Renal pelvis (tissue), 4 donors: Measurements from ENCODE around the gene THSD1. TPM values are rescaled to one million over a fixed set of nuclear protein-coding genes. Genes with fewer than 3 reads are reported as not detected.
"Not testable (repeated sequence)": the region's sequence is repeated elsewhere in the genome, so short reads cannot be mapped to it uniquely, and the experiment has no call there.

Experiments
- DNase-seq: peaks from one replicate; pipeline ENCODE4 v3.0.0-alpha.2; 2013
- polyA plus RNA-seq, 3 donors: library from polyadenylated mRNA; unstranded; fragments of 120-200 nt; gene quantifications; one replicate each; pipeline ENCODE4 v1.2.1, GENCODE V29; 2013; ENCODE audit not compliant: insufficient read length in 3 of 3

Gene THSD1
- polyA plus RNA-seq, 3 donors = 7.3 to 8.1 (median 8.0) TPM

DNA sequence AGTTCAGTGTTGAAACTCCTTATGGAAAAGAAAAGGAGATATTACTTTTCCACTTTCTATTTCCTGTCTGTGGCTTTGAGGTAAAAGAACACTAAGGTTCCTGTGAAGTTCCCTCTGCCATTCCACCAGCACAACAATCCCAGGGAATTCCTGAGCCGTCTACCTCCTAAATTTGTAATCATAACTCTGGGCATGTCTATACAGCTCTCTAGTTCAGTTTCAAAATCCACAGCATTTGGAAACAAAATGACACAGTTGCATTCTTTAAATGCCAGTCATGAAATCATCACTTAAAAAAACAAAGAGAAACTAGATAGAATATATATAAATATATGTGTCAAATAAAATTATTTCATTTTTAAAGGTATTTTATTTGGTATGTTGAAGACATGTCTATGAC is 9.0 kb upstream of the THSD1 start:
- DNase-seq = no peak

DNA sequence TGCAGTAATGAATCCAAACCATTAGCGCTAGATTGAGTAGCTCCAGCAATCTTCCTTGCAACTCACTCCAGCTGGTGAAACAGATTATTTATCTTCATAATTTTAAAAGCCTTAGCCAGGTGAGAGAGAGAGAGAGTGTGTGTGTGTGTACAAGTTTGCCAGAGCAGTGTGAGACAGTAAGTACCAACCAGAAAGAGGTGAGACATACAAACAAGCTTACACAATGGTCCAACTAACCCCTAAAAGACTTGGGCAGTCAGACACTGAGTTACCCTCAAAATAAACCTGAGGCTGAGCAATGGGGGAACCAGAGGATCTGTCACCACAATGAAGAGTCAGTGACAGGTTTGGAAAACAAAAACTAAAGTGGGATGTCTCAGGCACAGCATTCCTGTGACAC is 8.1 kb upstream of the THSD1 start:
- DNase-seq = no peak

DNA sequence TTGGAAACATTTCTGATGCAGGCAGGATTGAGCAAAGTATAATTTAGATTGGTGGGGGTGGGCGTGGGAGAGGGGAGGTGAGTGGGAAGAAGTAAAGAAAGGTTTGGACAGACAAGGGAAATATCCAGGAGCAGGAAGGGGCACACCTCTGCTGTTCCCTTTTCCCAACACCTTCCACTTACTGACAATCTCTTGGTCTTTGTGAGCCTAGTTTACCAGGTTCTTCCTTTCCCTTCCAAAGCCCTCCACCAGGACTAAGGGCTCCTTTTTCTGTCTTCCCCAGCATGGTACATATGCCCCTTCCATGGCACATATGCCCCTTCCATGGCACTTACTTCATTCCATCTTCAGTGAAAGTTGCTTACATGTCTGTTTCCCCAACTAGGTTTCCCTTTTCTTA is 6.2 kb upstream of the THSD1 start:
- no peak for DNase-seq

DNA sequence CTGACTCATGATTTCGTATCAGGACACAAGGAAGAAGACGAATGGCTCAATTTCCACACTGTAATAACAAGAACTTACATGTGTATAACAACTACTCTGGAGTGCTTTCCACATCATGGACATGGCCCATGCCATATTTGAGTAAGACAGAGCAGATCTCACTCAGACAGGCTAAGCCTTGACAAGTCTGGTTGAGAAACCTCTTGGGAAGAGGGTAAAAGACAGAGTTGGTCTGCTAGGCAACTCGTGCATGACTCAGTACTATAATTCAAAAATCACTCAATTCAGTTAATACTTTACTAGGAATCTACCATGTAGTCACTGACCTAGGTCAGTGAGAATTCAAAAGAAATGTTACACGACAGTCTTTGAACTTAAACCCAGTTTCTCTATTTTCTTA is 5.7 kb upstream of the THSD1 start:
- no peak for DNase-seq

DNA sequence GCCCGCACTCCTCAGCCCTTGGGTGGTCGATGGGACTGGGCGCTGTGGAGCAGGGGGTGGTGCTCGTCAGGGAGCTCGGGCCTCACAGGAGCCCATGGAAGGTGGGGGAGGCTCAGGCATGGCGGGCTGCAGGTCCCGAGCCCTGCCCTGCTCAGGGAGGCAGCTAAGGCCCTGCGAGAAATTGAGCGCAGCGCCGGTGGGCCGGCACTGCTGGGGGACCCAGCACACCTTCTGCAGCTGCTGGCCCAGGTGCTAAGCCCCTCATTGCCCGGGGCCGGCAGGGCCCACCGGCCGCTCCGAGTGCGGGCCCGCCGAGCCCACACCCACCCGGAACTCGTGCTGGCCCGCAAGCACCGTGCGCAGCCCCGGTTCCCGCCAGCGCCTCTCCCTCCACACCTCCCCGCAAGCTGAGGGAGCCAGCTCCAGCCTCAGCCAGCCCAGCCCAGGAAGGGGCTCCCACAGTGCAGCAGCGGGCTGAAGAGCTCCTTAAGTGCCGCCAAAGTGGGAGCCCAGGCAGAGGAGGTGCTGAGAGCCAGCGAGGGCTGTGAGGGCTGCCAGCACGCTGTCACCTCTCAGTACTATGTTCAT is 2.2 kb upstream of the THSD1 start:
- not testable (repeated sequence) for DNase-seq

DNA sequence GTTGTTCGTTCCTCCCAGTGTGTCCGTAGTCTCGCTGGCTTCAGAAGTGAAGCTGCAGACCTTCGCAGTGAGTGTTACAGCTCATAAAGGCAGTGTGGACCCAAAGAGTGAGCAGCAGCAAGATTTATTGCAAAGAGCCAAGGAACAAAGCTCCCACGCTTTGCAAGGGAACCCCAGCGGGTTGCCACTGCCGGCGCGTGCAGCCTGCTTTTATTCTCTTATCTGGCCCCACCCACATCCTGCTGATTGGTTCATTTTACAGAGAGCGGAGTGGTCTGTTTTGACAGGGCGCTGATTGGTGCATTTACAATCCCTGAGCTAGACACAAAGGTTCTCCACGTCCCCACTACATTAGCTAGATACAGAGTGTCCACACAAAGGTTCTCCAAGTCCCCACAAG is 1.5 kb upstream of the THSD1 start:
- DNase-seq = not testable (repeated sequence)

DNA sequence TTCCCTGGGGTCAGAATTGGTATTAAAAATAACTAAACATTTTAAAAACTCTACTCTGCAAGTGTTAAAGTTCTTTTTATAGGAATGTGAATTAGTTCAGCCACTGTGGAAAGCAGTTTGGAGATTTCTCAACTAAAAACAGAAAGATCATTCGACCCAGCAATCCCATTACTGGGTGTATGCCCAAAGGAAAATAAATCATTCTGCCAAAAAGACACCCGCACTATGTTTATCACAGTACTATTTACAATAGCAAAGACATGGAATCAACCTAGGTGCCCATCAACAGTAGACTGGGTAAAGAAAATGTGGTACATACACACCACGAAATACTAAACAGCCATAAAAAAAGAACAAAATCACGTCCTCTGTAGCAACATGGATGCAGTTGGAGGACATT is 657 bp upstream of the THSD1 start:
- no peak for DNase-seq

DNA sequence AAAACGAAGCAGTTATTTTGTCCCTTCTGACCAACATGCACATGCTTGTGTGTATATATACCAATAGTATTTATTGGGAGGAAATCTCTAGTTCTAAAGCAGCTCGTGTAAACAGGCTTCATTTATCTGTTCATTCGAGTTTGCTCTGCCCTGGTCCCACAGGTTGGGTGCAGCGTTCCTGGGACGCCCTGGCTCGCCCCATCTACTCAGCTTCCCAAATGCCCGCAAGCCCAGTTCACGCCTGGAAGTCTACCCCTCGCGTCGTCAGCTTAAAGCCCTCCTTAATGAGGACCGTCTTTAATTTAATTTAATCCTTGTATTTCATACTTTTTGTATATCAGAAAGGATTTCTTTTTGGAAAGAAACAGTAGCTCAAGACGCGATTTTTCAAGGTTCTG is 604 bp downstream of the THSD1 start:
- DNase-seq = no peak

DNA sequence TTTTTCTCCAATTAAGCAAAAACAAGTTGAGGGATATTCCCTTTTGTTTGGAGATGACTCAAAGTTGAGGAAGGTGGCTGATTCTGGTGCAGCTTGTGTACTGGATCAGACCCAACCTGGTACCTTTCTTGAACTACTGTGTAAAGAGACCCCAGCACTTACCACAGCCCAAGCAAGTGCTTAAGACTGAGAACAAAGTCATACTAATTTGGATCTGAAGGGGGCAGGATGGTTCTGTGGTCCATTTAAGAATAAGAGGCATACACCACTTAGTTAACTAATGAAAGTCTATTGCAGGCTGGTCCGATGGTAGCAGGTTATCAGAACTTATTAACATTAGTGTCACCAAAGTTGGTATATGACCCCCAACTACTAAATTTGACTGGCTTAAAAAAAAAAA is 6.3 kb downstream of the THSD1 start:
- no peak for DNase-seq

DNA sequence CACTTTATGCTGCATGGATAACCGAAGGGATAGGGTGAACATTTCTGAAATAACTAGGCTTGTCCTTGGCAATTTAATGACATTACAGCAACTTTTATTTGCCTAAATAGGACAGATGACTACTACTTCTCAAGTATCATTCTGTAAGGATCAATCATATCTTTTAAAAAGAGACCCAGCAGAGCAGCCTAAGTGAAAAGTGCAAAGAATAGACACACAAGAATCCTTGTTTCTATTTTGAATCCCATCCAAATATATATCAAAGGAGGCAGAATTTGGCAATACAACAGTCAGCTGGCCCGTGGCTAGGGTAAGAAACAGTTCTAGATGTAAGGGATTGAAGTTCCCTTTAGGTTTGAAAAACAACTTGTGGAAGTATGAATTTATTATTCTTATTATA is 6.9 kb downstream of the THSD1 start:
- no peak for DNase-seq

DNA sequence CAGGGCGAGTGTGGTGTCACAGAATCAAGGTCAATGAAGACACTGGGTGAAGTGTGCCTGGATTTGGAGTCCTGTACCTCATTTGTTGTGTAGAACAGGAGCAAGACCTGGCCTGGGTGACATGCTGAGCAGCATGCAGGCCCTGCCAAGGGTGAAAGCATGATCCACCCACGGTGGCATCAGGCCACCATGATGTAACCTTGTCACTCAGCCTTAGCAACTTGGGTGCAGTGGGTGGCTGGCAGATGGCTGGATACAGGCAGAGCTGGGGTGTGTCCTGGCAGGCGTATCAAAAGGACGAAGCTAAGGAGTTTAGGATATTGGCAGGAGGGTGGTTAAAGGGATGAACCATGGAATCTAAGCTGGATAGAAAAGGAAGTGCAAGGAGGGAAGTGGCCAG is 10.3 kb downstream of the THSD1 start:
- no peak for DNase-seq

DNA sequence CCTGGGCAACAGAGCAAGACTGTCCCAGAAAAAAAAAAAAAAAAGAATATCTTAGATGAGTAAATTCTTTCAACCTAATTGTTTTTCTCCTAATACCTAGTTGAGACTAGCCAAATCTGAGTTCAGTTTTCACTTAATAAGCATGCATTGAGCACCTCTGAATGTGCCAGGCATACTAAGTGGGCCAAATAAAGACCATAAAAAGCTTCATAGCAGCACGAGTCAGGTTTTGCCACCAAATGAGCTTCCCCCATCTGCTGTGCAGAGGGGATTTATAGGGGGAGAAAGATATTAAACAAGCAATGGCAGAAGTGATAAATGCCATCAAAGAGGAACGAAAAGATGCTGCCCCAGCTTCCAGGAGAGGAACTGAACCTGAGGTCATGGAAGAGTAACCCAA is 11.4 kb downstream of the THSD1 start:
- DNase-seq = no peak

DNA sequence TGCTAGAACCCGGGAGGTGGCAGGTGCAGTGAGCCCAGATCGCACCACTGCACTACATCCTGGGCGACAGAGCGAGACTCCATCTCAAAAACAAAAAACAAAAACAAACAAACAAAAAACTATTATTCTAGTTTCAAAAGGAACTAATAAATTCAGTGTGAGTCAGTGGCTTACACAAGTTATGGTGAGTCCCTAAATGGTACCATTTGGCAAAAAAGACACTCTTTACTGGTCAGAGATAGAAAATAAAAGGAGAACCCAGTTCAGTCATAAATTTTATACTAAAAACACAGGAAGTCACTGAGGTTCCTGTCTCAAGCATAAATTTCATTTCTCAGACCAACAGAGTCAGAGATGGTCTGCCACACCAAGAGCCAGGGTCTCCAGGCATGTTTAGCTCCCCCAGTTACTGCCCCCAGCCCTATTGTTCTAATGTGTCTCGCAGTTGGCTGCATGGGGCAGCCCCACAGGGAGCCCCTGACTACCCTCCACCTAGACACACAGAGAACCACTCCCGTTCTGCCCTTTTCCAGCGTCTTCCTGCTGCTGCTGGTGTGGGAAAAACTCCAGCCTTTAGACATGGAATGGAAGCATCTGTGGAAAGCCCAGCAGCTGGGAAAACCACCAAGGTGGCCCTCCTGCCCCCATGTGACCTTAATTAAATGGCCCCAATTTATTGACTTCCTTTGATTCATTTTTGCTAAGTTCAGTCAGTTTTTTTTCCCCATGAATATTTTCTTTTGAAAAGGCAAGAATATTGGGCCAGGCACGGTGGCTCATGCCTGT is 12.2 kb downstream of the THSD1 start:
- no peak for DNase-seq

DNA sequence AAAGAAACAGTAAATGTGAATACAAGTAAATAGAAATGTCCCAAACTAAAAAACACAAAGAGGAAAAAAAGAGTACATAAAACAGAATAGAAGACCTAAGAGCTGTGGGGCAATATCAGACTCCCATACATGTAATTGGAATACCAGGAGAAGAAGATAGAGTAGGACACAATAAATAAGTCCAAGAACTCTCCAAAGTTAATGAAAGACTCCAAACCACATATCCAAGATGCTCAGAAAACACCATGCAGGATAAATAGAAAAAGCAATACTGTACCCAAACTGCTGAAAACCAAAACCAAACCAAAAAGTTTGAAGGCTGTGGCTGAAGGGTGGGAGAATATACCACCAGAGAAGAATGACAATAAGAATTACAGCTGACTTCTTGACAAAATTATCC is 18.3 kb downstream of the THSD1 start:
- no peak for DNase-seq

DNA sequence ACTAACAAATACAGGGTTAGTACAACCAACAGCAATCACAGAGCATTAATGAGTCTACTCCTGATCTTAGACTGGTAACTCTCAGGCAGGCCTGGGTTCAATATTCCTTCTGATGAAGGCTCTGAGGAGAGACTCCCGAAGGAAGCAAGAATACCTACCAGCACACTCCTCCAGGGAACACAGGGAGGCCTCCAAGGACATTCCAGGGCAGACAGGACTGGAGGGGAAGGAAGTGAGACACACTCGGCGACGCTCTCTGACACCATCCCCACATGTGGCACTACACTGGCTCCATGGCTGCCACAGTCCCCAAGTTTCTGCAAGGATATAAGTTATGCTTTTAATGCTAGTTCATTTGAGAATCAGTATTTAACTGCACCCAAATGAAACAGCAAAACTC is 20.1 kb downstream of the THSD1 start:
- no peak for DNase-seq

DNA sequence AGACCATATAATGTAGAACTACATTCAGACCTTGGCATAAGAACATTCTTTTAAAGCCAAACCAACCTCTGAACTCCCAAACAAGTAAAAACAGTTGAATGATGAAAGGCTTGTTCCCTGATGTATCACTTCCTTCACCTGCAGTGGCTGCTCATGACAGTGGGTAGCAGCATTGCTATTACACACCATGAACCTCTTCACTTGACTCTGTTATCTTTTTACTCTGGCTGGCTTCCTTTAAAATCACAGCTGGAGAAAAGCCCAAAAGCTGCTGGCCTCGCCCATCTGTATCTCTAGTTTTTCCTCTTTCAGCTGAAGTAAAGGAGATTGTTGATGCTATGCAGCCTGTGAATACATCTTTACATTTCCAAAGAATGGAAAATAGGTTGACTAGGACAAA is 22.6 kb downstream of the THSD1 start:
- DNase-seq = no peak

DNA sequence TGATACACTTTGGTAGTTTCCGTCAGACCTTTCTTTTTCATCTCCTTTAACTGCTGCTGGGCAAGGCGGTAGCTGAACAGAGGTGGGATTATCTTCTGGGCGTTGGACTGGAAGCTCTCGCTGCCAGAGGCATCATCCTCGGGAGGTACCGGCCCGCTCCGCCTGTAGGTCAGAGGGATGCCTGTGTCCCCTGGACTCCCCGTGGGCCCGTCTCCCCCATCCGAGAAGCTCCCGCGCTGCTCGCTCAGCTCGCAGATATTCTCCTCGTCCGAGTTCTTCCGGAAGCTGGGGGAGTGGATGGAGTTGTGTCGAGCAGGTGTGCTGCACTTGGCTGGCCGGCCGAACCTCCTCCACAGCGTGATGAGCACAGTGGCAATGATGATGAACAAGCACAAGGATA is 27.7 kb downstream of the THSD1 start:
- no peak for DNase-seq

DNA sequence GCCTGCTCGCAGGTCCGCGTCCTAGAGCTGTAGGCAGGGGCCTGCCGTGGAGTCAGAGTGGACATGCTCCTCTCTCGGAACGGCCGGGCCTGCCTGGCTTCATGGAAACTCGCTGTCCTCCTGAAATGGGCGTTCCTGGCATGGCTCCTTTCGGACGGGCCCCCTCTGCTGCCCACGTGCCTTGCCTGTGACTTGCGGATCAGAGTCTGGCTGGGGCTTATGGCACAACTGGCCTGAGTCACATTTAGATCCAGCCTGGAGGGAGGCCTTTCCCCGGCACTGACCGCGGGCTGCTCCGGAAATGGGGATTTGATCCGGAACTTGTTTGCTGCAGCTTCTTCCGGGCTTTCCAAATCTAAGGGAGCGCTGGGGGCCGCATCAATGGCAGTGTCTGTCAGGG is 28.1 kb downstream of the THSD1 start:
- DNase-seq = no peak

DNA sequence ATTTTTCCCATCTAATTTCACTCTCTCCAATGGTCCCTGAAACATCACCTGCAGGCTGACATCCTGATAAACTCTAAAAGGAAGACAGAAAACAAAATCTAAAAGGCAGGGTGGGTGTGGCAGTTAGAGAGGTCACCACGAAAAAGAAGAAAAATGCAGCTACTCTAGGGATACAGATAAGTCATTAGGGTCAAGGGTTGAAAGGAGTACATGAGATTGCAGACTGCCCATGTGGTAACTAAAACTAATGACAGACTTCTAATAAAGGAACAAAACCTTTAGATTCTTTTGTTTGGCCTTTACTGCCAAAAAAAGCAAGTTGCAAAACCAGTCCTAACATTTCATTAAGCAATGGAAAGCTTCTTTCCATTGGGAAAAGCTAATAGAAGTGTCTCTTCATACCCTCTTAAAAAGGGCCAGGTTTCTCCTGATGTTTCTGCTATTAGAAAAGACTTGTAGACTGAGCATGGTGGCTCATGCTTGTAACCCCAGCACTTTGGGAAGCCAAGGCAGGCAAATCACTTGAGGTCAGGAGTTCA is 31.0 kb downstream of the THSD1 start:
- no peak for DNase-seq

DNA sequence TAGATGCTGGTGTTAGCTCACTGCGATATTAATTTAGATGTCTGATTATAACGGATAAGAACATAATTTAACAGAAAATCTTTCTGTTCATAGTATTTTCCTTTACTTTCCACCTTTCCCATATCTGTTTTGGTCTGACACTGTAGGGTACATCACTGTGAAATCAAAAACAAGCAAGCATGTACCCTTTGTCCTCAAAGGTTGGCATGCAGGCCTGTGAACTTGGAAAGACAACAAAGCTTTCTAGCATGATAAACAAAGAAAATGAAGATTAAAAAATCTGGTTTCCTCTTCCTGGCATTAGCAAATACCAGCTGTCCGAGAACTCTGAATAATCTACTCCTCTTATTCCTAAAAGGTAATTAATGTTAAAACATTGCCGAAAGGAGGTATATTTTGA is 31.6 kb downstream of the THSD1 start:
- DNase-seq = no peak

DNA sequence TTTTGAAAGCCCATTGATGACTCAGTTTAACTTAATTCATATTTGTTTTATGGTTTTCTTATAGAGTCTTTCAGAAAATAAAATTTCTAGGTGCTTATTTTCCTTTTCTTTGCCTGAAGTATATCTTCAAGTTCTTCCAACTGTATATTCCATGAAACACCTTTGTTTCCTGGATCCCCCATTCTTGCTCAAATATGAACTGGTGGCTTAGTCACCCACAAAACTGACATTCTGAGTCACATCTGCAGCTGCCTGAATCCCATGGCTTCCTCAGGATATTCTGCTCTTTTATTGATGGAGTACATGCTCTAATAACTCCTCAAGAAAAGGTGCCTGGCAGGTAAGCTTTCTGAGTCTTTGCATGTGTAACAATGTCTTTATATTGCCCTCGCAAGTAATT is 32.7 kb downstream of the THSD1 start:
- not testable (repeated sequence) for DNase-seq

DNA sequence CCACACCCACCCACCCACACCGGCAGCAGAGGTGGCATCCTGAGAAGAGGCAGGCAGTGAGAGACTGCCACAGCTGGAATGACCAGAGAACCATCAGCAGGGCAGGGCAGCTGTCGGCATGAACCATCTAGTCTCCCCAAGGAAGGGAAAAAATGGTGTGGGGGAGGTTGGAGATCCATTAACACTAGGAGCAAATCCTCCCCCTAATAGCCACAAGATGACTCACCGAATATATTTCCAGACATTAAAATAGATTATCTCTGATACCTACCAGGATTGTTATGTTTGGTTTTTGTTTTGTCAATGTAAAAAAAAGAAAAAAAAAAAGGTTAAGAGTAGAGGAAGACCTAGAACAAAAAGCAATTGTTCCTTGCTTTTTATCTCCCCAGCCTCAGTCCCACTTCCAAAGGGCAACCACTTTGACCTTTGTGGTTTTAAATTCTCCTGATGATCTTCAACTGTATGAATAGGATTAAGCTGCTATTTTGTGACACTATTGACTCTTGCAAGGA is 34.2 kb downstream of the THSD1 start:
- DNase-seq = no peak

DNA sequence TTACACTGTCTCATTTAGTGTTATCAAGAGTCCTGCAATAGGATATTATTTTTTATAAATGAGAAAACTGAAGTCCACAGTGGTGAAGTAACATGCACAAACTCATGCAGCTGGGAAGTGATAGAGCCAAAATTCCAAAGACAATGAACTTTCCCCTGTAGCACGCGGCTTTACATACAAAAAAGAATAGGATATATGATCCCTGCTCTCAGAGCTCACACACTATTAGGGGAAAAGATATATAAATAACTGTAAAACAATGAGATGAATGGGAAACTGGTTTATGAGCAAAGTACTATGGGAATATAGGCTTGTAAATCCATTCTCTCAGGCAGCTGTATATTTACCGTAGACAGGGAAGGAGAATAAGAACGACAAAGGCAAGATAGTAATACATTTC is 39.7 kb downstream of the THSD1 start:
- no peak for DNase-seq
